GM21447 (cell line): Measurements from ENCODE around the gene EFHC1.
"Not testable (repeated sequence)": the region's sequence is repeated elsewhere in the genome, so short reads cannot be mapped to it uniquely, and the experiment has no call there.

Source experiments
- ATAC-seq: cut with Tn5 transposase; IDR thresholded peaks from one replicate; pipeline ENCODE4 v1.9.1; 2021; ENCODE audit not compliant: unreplicated experiment

EFHC1 gene

DNA sequence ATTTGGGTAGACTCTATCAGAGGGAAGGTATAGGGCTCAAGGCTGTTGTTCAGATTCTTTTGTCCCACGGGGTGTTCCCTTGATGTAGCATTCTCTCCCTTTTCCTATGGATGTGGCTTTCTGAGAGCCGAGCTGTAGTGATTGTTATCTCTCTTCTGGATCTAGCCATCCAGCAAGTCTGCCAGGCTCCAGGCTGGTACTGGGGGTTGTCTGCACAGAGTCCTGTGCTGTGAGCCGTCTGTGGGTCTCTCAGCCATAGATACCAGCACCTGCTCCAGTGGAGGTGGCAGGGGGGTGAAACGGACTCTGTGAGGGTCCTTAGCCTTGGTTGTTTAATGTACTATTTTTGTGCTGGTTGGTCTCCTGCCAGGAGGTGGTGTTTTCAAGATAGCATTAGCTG is 13.2 kb downstream of the EFHC1 start:
- not testable (repeated sequence) for ATAC-seq

DNA sequence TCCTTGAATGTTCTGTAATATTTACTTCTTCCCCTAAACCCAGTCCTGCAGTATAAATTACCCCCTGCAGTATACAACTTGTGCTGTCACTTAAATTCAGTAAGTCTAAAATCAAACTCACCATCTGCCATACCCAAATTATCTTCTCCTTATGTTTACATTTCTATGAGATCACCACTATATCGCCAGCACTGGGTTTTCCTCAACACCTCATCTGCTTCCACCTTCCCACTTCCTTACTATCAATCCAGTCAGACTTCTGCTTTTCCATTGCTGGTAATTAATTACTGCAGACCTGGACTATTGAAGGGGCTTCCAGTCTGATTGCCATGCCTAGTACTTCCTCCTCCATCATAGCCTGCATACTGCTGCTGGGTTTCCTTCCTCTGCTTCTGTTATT is 15.2 kb downstream of the EFHC1 start:
- no peak for ATAC-seq

DNA sequence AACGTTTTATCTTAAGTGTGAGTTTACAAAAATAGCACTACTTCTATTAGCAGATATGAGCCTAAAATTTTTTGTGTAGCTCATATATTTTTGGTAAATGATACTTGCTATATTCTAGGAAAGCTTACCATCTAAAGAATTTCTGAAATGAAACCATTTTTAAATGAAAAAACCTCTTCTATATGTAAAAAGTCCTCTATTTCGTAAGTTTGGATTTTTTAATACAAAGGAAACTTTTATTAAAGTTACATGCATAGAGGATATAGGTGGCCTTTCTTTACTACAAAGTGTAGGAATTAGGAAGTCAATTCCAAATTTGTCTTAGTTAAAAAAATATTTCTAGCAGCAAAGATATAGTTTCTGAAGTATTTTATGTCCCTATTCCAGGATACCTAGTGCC is 18.8 kb downstream of the EFHC1 start:
- no peak for ATAC-seq

- ATAC-seq, result no peak
Observed at GRCh38 chr6:52454556-52454955, 34.4 kb downstream of the EFHC1 start.

DNA sequence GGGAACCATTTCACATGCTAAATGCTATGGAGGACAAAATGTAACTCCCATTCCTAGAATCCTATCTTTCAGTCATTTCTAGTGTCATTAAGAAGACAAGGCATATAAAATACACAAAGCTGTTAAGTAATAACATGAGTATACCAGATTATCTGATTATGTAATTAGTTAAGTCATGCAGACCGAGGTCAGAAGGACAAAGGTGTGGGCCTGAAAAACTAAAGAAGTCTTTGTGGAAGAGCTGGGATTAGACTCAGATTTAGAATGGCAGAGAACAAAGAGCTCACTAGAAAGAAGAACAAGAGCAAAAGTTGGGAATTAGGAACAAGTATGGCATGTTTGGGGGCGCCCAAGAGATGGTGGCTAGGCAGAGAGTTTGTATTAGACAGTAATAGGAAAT is 37.0 kb downstream of the EFHC1 start:
- ATAC-seq, result no peak

- ATAC-seq, result not testable (repeated sequence)
Observed at GRCh38 chr6:52461194-52461593, 41.1 kb downstream of the EFHC1 start.

GRCh38 chr6:52474173-52474572 is 54.0 kb downstream of the EFHC1 start:
- ATAC-seq, result no peak

GRCh38 chr6:52475307-52475706 is 55.2 kb downstream of the EFHC1 start:
- ATAC-seq, result no peak

GRCh38 chr6:52482903-52483670 is 62.9 kb downstream of the EFHC1 start:
- ATAC-seq, result no peak

DNA sequence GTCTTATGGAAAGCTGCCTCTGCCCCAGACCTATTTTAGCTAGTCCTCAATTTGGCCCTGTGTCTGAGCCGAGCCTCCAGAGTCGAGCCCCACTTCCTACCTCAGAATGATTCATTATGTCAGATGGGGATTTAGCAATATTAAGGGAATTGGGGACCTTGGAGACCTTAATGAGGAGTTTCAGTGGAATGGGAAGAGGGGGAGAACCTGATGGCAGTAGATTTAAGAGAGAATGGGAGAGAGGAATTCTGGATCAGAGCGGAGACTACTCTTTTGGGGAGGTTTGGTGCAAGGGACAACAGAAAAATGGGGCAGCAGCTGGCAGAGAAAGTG is 63.5 kb downstream of the EFHC1 start:
- ATAC-seq, result no peak

GRCh38 chr6:52489881-52490280 is 69.7 kb downstream of the EFHC1 start:
- no peak for ATAC-seq

- ATAC-seq, result peak; percentile 68
Observed at GRCh38 chr6:52491203-52492069, 71.3 kb downstream of the EFHC1 start.

- ATAC-seq, result no peak
Observed at GRCh38 chr6:52493669-52494068, 73.5 kb downstream of the EFHC1 start.

DNA sequence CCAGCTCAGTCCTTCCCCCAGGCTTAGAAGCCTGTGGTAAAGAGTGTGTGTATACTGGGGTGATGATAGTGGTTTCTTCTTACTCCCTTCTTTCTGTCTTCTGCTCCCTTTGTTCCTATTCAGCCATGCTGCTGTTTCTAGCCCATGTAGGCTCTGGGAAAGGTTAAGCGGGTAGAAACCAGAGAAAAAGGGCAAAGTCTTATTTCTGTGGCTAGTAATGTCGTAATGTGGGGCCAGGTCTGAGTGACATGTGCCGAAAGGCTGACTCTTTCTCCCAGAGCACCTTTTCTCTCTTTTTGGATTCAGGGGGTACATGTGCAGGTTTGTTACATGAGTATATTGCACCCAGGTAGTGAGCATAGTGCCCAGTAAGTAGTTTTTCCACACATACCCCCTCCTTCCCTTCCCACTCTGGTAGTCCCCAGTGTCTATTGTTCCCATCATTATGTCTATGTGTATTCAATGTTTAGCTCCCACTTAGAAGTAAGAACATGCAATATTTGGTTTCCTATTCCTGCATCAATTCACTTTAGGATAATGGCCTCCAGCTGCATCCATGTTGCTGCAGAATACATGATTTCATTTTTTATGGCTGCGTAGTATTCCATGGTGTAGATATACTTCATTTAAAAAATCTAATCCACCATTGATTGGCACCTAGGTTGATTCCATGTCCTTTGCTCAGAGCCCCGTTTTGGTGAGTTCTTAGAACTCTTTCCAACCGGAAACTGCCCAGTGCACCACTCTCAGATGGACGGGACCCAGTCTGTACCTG is 74.3 kb downstream of the EFHC1 start:
- no peak for ATAC-seq

DNA sequence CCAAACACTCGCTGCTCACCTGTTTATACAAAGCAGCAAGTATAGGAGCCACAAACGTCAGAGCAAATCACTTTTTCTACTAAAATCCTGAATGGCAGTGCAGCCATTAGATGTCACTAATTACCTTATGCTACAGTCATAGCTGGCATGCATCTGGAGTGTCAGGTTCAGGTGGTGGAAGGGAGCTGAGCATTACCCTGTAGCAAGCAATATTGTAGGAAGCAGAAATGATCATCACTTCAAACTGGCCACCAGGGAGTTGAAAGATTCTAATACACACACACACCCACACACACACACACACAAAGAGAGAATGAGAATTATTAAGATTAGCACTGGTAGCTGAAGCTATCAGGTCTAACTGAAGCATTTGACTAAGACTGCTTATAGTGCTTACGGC is 75.8 kb downstream of the EFHC1 start:
- no peak for ATAC-seq

- no peak for ATAC-seq
Observed at GRCh38 chr6:52496631-52497030, 76.5 kb downstream of the EFHC1 start.

DNA sequence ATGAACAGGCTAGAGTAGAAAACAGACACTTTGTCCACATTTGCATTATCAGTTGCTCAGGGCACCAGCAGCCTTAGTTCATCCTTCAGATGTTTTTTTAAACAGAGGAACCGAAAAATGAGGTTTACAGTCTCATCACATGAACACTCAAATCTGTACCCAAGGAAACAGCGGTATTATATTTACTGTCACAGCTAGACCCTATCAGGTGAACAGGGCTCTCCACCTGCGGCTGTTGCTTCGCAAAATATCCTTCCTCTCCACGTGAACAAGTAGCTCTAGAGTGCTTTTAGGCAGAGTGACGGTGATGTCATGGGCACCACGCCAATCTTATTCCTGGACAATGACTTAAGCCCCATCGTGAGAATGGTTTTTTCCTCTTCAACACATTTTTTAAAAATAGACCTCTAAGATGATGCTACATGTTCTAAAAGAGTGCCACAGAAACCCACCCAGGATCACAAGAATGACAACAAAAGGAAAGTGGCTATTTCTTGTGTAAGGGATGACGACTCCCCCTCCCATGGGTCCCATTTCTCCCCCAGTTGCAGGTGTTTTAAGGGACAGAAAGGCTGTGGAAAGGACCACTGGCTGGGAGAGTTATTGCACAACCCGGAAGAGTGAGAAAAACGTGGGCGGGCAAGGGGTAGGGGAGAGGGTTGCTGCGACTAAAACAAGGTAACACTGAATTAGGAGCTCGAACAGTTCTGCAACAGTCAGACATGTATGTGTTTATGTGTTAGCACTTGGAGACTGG is 77.7 kb downstream of the EFHC1 start:
- ATAC-seq, result peak; percentile 82

DNA sequence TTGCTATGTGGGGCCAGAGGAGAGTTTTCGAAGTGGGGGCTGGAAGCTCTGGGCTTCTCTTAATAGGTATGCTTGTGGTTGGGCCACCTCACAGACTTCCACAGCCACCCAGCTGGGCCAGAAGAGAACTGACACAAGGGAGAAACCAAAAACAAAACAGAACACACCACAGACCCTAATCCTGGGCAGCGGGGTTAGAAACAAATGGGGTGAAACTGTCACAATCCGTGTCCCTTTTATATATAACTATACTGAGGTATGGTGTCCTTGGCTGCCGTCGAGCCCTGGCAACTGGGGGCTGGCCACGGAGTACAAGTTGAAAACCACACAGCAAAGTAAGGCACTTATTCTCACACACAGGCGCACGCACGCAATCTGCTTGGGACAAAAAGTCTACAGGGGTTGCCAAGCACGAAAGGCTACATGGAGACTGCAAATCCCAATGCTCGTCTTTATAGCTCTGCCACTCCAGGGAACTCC is 78.4 kb downstream of the EFHC1 start:
- ATAC-seq, result peak; percentile 52

DNA sequence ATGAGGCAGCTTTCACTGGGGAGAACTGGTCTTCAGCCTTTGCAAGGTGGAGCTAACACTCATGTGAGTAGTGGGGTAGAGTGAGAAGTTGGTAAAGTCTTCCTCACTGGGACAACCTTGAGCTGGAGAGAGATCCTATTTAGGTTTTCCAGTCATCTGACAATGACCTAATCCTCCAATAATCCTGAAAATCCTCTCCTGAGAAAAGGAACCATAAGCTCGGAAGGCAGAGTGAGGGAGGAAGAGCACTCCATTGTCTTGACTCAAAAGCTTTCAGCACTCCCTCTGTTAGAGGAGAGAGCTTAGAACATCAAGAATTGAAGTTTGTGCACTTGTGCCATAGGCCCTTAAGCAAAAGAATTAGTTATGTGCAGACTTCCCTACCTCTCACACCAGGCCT is 78.9 kb downstream of the EFHC1 start:
- no peak for ATAC-seq

DNA sequence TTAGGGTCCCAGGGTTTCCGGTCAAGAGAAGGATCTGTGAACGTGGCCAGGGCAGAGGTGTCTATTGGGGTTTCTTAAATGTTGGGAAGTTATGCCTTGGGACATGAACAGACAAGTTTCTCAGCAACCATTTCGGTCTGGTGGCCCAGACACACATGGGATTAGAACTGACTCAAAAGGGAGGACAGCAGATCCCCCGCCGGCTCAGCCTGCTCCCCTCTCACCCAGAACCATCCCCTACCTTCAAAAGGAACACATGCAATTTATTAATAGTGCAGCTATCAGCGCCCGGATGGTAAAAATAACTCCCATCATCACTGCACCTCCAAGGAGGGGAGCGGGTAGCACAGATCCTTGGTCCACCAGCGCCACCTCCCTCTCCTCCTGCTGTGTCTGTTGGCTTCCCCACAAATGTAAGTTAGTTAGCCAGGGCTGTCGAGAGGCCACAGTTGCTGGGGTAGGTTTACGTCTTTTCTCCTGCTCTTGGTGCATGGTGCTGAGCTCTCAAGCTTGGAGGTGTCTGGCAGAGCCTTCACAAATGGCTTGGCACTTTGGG is 79.6 kb downstream of the EFHC1 start:
- ATAC-seq, result no peak
